Neutrophil (primary cell): ENCODE measurements around the gene DOLPP1.

ENCODE experiments used
- H3K27ac ChIP-seq: fragments of 200-600 bp; sonication (generic); 2 replicates; pipeline ENCODE4 v1.5.1; 2016; ENCODE audit warnings: mild to moderate bottlenecking, moderate library complexity
- H3K27me3 ChIP-seq: fragments of 200-600 bp; sonication (generic); 2 replicates; pipeline ENCODE4 v1.6.0; 2016; ENCODE audit warnings: mild to moderate bottlenecking
- H3K36me3 ChIP-seq: fragments of 200-600 bp; sonication (generic); 2 replicates; pipeline ENCODE4 v1.5.1; 2017
- H3K4me1 ChIP-seq, 2 experiments: fragments of 200-600 bp in 1 of 2; sonication (generic) in 1 of 2; 1 replicate in 1 of 2; 2 replicates in 1 of 2; pipeline versions ENCODE4 v1.5.1 to v1.6.1; 2013 to 2016; ENCODE audit warnings: low read depth in 1 of 2, low read length in 1 of 2, mild to moderate bottlenecking in 1 of 2, moderate library complexity in 1 of 2; ENCODE audit not compliant: control insufficient read depth in 1 of 2, insufficient read depth in 1 of 2
- H3K4me3 ChIP-seq, 2 experiments: fragments of 200-600 bp in 1 of 2; sonication (generic) in 1 of 2; 1 replicate in 1 of 2; 2 replicates in 1 of 2; pipeline ENCODE4 v1.5.1; 2013 to 2016; ENCODE audit warnings: low read depth in 1 of 2, low read length in 1 of 2, mild to moderate bottlenecking in 1 of 2, moderate library complexity in 1 of 2
- H3K9me3 ChIP-seq: fragments of 200-600 bp; sonication (generic); 2 replicates; pipeline ENCODE4 v1.5.1; 2016
- TF ChIP-seq, protein P1 (sequence below): fragments of 200-600 bp; sonication (generic); IDR thresholded peaks from 2 replicates; pipeline ENCODE4 v1.5.1; 2016; ENCODE audit warnings: antibody characterized with exemption

The DOLPP1 gene

DNA sequence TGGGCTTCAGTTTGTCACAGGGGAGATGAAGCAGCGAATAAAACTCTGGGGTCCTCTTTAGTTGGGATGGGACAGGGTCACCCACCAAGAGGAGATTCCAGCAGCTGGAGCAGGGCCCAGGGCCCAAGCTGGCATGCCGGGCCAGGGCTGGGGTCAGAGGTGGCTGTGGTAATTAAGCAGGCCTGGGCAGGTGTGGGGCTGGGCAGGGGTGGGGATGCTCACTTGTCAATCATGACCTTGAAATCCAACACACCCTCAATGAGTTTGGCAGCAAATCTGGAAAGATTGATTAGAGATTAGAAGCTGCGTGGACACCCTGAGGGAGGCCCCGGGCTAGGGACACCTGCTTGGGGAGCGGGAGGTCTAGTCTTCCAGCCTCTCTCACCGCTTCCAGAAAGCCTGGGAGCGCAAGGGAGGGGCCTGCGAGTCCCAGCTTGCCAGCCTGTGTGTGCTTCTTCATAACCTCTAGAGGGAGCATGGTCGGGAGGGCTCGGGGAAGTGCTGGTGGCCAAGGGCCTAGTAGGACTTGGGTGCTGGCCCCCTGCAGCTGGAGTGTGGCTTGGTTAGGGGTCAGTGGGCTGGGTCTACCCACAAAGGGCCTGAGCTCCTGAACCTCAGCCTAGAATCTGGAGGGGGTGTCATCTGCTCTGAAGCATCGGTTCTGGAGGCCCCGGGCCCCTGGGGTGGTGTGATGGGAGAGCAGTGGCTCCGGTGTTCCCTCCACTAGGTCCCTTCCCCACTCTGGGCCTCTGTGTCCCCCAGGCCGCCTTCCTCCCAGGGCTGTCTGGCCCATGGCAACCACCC lies 22.1 kb downstream of the DOLPP1 start:
- Histone ChIP-seq H3K9me3 (no peaks in the 10 kb centered on the region), H3K36me3 (peaks cover 10% of the 10 kb centered on the region), H3K27me3 (no peaks in the 10 kb centered on the region), H3K4me3 (no peak overlapping the region), H3K27ac (no peak overlapping the region), H3K4me1 (no peaks in the 10 kb centered on the region)
- TF ChIP-seq, protein P1, sequence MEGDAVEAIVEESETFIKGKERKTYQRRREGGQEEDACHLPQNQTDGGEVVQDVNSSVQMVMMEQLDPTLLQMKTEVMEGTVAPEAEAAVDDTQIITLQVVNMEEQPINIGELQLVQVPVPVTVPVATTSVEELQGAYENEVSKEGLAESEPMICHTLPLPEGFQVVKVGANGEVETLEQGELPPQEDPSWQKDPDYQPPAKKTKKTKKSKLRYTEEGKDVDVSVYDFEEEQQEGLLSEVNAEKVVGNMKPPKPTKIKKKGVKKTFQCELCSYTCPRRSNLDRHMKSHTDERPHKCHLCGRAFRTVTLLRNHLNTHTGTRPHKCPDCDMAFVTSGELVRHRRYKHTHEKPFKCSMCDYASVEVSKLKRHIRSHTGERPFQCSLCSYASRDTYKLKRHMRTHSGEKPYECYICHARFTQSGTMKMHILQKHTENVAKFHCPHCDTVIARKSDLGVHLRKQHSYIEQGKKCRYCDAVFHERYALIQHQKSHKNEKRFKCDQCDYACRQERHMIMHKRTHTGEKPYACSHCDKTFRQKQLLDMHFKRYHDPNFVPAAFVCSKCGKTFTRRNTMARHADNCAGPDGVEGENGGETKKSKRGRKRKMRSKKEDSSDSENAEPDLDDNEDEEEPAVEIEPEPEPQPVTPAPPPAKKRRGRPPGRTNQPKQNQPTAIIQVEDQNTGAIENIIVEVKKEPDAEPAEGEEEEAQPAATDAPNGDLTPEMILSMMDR: no peak

DNA sequence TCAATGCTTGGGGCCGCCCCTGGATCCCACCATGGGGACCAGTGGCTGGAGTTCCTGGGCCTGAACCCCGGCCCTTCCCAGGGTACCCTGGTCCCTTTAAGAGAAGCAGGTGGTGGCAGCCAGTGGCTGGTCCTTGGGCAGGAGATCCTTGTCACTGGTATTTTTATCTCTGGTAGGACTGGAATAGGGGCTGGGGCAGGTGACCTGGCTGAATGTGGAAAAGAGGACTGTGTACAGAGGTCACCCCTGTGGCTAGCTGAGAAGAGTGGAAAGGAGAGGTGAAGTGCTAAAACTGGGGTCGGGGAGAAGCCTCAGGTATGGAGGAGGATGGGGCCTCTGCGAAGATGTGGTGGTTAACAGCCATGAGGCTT lies 22.7 kb downstream of the DOLPP1 start:
- TF ChIP-seq, protein P1: no peak
- Histone ChIP-seq H3K27ac (no peak overlapping the region), H3K9me3 (no peaks in the 10 kb centered on the region), H3K27me3 (no peaks in the 10 kb centered on the region), H3K4me1 (no peaks in the 10 kb centered on the region), H3K4me3 (no peak overlapping the region), H3K36me3 (peaks cover 5% of the 10 kb centered on the region)

DNA sequence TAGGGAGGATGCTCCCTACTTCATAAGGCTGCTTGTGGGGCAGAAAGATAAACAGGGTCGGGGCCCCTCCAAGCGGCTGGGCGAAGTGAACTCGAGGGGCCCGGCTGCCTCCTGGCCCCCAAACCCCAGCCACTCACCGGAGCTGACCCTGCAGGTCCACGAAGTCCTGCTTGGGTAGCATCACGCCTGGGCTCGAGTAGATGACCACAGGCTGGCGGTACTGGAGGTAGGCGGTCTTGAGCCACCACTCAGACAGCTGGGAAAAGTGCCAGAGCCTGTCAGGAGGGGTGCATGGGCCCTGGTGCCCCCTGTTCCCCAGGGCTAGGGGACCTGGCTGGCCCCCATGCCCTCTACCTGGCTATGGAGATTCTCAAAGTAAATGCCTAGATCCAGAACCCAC lies 23.1 kb downstream of the DOLPP1 start:
- no peak overlapping the region for H3K27ac ChIP-seq
- no peaks in the 10 kb centered on the region for H3K9me3 ChIP-seq
- TF ChIP-seq, protein P1: no peak
- H3K27me3 ChIP-seq: no peaks in the 10 kb centered on the region
- peaks cover 5% of the 10 kb centered on the region for H3K36me3 ChIP-seq
- no peaks in the 10 kb centered on the region for H3K4me1 ChIP-seq
- no peak overlapping the region for H3K4me3 ChIP-seq

DNA sequence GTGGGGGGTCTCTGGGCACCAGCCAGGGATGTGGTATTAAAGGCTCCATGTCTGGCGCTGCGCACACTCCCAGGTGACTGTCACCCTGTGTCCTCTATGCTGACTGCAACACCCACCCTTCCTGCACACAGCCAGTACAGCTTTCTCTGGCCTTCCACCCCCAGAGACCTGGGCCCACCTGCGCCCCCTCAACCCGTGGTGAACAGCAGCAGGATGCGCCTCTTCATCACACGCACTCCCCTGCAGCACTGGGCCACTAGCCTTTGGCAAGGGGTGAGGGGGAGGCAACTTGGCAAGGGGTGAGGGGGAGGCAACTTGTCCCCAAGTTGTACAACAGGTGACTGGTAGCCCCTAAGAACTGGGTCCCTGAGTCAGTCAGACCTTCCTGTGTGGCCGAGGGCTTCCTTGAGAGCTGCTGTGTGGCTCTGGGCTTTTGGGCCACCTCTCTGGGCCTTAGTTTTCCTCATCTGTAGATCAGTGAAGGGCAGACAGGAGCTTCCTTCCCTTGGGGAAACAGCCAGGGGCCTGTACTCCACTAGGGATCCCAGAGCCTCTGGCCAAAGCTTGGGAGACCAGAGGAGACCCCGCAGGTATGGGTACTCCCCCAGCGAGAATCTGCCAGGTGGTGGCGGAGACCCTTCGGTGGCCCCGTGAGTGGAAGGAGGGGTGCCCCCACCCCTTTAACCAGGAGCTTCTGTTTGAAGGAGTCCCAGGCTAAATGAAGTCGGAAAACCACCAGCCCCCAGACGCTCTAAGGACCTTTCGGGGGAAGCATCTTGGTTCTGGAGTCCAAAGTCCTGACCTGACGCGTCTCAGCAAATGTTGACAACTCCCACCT lies 25.2 kb downstream of the DOLPP1 start:
- Histone ChIP-seq H3K4me1 (peaks cover 9% of the 10 kb centered on the region in 2 experiments), H3K27ac (no peak overlapping the region), H3K36me3 (peaks cover 5% of the 10 kb centered on the region), H3K27me3 (no peaks in the 10 kb centered on the region), H3K4me3 (no peak overlapping the region), H3K9me3 (no peaks in the 10 kb centered on the region)
- TF ChIP-seq, protein P1: no peak

DNA sequence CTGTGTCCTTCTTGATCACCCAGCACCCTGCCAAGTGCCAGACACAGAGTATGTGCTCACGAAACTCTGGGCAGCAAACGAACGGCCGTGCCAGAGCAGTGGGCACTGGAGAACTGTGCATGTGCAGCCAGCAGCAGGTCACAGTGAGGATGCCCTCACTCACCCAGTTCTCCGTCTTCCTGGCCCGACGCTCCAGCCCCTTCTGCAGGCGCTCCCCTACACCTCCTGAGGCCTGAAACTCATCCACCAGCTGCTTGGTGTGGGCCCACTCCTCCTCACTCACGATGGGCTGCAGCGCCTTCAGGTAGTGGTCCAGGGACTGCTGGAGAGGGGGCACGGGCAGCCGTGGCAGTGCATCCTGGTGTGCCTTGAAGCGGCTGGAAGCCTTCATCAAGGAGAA lies 26.7 kb downstream of the DOLPP1 start:
- H3K36me3 ChIP-seq: peaks cover 5% of the 10 kb centered on the region
- H3K27ac ChIP-seq: no peak overlapping the region
- TF ChIP-seq, protein P1: no peak
- H3K9me3 ChIP-seq: no peaks in the 10 kb centered on the region
- H3K4me3 ChIP-seq: no peak overlapping the region
- peaks cover 20 to 21% of the 10 kb centered on the region in 2 experiments for H3K4me1 ChIP-seq
- no peaks in the 10 kb centered on the region for H3K27me3 ChIP-seq
